T-helper 2 cell (primary cell): Measurements from ENCODE around the gene CUTA.

Experiments used
- DNase-seq, 5 experiments: peaks; one replicate each; pipeline versions ENCODE4 v3.0.0 to v3.0.0-alpha.2; 2012 to 2022

Gene CUTA

DNA sequence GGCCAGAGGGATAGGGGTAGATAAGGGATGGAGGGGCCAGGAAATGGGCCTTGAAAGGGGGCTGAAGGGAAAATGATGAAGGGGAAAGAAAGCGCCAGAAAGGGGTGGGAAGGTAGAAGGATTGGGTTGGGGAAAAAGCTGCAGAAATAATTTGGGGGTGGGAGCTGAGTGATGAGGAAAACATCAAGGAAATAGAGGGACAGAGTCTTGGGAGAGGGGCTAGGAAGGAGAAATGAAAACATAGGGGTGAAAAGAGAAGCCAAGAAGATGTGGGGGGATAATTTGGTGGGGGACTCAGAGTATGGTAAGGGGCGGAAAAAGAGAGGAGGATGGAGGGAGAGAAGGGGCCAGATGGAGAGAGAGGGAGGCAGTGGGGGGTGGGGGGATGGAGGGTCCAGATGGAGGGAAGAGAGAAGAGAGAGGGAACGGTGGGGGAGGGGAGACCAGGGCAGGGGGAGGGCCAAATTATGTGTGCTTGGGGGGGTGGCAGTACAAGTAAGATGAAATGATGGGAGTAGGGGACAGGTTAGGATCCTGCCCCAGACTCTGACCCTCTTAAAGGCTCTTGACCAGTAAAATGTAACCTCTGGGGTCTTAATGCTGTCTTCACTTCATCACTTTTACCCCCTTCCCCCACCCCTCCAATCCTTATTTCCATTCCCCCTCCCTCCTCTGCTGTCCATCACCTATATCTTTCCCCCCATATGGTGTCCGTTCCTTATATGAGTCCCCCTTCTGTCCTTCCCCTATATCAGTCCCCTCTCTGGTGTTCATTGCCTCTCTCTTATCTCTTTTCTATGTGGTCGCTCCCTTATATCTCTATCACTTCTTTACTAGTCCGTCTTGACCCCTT lies 2.8 kb upstream of the CUTA start:
- DNase-seq = peak in 1 of 5 experiments; percentile 49

DNA sequence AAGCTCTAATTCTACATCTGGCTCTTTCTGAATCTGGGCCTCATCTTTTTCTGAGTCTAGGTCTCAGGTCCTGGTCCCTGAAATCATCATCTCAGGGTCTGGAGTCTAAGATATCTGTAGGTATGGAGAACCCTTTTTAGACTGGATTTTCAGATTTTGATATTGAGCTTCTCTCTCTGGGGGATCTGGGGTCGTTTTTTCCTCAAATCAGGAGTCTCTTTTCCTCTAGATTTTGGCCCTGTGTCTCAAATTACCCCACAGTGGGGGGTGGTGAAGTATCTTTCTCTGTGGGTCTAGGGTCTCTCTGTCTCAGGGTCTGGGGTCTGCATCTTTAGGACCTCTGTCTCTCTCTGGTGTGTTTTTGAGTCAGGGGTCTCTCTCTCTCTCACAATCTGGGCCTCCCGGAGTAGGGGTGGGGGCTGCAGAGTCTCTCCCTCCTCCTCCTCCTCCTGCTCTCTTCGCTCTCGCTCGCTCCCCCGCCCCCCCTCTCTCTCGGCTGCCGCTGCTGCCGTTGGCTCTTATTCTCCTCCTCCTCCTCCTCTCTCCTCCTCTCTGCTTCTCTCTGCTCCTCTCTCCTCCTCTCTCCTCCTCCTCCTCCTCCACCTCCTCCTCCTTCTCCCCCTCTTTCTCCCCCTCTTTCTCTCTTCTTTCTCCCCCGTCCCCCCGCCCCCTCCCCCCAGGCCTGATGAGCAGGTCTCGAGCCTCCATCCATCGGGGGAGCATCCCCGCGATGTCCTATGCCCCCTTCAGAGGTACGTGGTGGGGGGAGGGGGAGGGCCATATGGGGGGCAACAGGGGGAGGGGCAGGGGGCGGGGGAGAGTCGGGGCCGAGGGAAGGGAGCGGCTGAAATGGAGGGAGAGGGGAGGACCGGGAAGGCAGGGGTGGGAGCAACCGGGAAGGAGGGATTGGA lies 1.9 kb upstream of the CUTA start, which contains the start of gene SYNGAP1:
Gene SYNGAP1 (plus strand): TSS at position 486 of the 911 bp plus-strand sequence. CDS start 200 bp downstream, at position 686.
- DNase-seq = peak in 1 of 5 experiments; percentile 77

GRCh38 chr6:33418690-33419291 lies 884 bp upstream of the CUTA start:
- DNase-seq = peak in 3 of 5 experiments; percentile 37 to 81 (median 72)

DNA sequence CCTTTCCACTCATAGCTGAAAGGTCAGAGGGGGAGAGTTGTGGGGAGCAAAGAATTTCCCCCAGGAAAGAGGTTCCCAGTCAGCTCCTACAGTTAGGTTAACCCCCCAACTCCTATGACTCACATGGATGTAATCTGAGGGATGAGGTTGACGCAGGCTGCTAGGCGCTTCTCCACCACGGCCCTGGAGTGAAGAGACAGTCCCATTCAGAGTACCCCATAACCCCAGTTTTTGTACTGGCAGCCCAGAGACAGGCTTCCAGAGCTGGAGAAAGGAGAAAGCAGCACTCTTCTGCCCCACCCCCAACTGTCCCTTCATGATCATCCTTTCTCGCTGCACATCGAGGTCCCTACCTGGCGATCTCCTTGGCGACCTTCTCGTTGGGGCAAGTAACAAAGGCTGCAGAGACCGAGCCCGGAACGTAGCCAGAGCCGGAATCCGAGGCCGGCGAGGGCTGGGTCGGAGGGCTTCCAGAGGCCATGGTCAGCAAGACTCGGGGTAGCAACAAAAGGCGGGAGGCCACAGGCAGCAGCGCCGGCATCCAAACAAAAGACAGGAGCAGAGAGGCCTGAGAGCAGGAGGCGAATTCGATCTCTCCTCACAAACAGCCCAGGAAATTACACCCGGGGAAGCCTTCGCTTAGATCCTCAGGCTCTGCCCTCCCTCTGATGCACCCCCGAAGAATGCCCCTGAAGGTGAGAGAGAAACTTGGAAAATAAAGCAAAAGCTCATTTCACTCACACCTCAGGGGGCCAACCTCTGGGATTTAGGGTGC lies 592 bp downstream of the CUTA start:
- no peak for DNase-seq

- peak in 2 of 5 experiments; percentile 35 to 39 for DNase-seq
These were observed 1.4 kb downstream of the CUTA start for GRCh38 chr6:33416386-33417127.

DNA sequence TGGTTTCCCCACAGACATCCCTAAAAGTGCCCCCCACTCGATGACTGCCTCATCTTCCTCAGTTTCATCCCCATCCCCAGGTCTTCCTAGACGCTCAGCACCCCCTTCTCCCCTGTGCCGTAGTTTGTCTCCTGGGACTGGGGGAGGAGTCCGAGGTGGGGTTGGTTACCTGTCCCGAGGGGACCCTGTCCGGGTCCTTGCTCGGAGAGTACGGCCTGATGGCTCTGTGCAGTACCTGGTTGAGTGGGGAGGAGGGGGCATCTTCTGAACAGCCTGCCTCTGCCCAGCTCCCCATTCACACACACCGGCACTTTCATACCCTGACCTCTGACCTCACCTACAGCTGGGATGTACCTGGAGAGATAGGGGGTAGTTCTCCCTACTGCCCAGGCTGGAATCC lies 2.1 kb downstream of the CUTA start:
- no peak for DNase-seq

GRCh38 chr6:33414592-33415271 lies 3.2 kb downstream of the CUTA start:
- no peak for DNase-seq

- no peak for DNase-seq
These were observed 4.4 kb downstream of the CUTA start for GRCh38 chr6:33413241-33414120.

- no peak for DNase-seq
These were observed 5.5 kb downstream of the CUTA start for GRCh38 chr6:33412140-33413009.

GRCh38 chr6:33411632-33412005 lies 6.3 kb downstream of the CUTA start:
- no peak for DNase-seq

GRCh38 chr6:33410711-33411631 lies 6.9 kb downstream of the CUTA start, which contains the start of gene PHF1:
Gene PHF1 (plus strand): TSS chr6:33411014. CDS start chr6:33412264, 1,250 bp downstream.
- peak in 2 of 5 experiments; percentile 90 to 92 for DNase-seq

- DNase-seq = peak; percentile 94 to 99 (median 98)
These were observed 7.7 kb downstream of the CUTA start for GRCh38 chr6:33410050-33410710.

DNA sequence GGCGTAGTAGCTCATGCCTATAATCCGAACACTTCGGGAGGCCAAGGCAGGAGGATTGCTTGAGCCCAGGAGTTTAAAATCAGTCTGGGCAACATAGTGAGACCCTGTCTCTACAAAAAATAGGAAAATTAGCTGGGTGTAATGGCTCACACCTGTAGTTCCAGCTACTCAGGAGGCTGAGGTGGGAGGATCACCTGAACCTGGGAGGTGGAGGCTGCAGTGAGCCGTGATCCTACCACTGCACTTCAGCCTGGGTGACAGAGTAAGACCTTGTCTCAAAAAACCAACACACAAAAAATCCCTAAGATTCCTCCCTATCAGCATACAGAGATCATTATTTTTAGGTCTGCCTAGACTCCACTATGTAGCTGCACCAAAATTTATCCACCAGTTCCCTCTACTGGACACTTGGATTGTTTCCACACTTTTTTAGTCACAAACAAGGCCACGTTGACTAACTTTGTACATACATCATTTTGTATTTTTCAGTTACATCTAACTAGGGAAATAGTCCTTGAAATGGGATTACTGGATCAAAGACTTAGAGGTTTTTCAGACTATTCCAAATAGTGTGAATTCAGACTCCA lies 10.7 kb downstream of the CUTA start:
- DNase-seq = no peak

DNA sequence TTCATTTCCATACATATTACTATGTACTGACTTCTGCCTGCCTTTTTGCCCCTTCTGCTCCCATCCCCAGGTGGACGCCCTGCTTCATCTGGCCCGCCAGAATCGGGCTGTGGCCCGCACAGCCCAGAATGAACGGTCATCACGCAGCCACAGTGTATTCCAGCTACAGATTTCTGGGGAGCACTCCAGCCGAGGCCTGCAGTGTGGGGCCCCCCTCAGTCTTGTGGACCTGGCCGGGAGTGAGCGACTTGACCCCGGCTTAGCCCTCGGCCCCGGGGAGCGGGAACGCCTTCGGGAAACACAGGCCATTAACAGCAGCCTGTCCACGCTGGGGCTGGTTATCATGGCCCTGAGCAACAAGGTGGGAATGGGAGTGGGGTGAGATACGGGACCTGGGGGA lies 11.8 kb downstream of the CUTA start:
- DNase-seq = no peak

DNA sequence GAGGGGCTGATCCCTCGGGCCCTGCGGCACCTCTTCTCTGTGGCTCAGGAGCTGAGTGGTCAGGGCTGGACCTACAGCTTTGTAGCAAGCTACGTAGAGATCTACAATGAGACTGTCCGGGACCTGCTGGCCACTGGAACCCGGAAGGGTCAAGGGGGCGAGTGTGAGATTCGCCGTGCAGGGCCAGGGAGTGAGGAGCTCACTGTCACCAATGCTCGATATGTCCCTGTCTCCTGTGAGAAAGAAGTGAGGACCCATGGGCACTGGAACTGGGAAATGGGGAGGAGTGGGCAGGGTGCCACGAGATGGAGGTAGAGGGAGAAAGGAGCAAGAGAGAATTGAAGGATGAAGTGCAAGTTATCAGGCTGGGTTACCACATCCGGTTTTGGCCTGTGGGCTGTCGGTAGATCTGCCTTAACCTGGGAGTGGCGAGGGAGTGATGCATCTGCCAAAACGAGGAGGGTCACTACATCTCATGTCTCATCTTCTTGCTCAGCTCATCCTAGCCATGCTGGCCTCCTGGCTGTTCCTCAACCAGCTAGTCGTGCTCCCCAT lies 12.4 kb downstream of the CUTA start:
- peak in 1 of 5 experiments; percentile 60 for DNase-seq

- no peak for DNase-seq
These were observed 13.0 kb downstream of the CUTA start for GRCh38 chr6:33404884-33405283.
